HepG2 (cell line): ENCODE data around the gene ERCC4.

Source experiments
- ARHGAP35 ChIP-seq: sonication (generic); formaldehyde crosslinking; IDR thresholded peaks from 2 replicates; pipeline ENCODE4 v1.9.0; 2022; ENCODE audit warnings: mild to moderate bottlenecking, inconsistent platforms, moderate library complexity, missing genetic modification reagents, borderline replicate concordance
- HDAC2 ChIP-seq: sonication (generic); formaldehyde crosslinking; IDR thresholded peaks from 2 replicates; pipeline ENCODE4 v1.4.0; 2020; ENCODE audit warnings: missing genetic modification reagents
- NFKB2 ChIP-seq: sonication (generic); formaldehyde crosslinking; IDR thresholded peaks from 2 replicates; pipeline ENCODE4 v1.4.0; 2020; ENCODE audit warnings: missing genetic modification reagents, borderline replicate concordance
- POLR2AphosphoS5 ChIP-seq: IDR thresholded peaks from 2 replicates; pipeline ENCODE4 v1.6.1; 2012; ENCODE audit warnings: low read depth, low read length

DNA sequence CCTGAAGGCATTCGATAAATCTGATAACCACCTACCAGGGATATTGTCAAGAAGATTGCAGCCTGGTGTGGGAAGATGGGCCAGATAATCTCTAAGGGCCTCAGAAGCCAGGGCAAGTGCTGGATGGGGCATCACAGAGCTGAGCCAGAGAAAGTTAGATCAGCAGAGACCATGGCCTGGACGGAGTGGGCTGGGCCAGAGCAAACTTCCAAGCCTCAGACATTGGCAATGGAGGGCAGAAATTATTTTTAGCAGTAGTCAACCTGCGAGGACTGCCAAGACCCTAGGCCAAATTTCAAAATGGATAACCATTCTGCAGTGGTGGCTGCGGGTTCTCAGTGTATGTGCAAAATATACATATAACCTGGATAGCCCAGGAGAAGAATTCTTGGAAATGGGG is 18.5 kb downstream of the ERCC4 start:
- TF ChIP-seq HDAC2 (CRISPR knock-in tag) = no peak
- TF ChIP-seq NFKB2 (CRISPR knock-in tag) = no peak
- TF ChIP-seq ARHGAP35 (CRISPR knock-in tag) = no peak
- TF ChIP-seq POLR2AphosphoS5 = no peak
